Colonic mucosa (tissue), 4 donors: ENCODE data around the gene PRTN3. TPM values are rescaled to one million over a fixed set of nuclear protein-coding genes. Genes with fewer than 3 reads are reported as not detected.
"Not testable (repeated sequence)": the region's sequence is repeated elsewhere in the genome, so short reads cannot be mapped to it uniquely, and the experiment has no call there.

ENCODE experiments used
- DNase-seq: peaks from one replicate; pipeline ENCODE4 v3.0.0-alpha.2; 2020
- H3K27ac ChIP-seq: fragments of 200-600 bp; one replicate; pipeline ENCODE4 v1.8.0; 2021
- H3K27me3 ChIP-seq: fragments of 200-600 bp; one replicate; pipeline ENCODE4 v1.8.0; 2021
- H3K36me3 ChIP-seq: fragments of 200-600 bp; one replicate; pipeline ENCODE4 v1.8.0; 2021
- H3K4me1 ChIP-seq: fragments of 200-600 bp; one replicate; pipeline ENCODE4 v1.8.0; 2021; ENCODE audit warnings: mild to moderate bottlenecking
- H3K4me3 ChIP-seq: fragments of 200-600 bp; one replicate; pipeline ENCODE4 v1.8.0; 2021
- H3K9ac ChIP-seq, 2 donors: one replicate each; pipeline ENCODE4 v1.7.0; 2013; ENCODE audit warnings: control low read depth in 2 of 2, low read depth in 2 of 2, low read length in 2 of 2
- H3K9me3 ChIP-seq: fragments of 200-600 bp; one replicate; pipeline ENCODE4 v1.8.0; 2021
- CTCF ChIP-seq: fragments of 200-600 bp; IDR thresholded peaks from one replicate; pipeline ENCODE4 v1.8.0; 2022; ENCODE audit warnings: antibody characterized with exemption, mild to moderate bottlenecking
- intact Hi-C: fragments of 100-400 bp; cut with DNase I; formaldehyde crosslinking; loops from one replicate; pipeline ENCODE4 v1.14.1; 2022
- total RNA-seq, 2 donors: library from RNA; stranded (reverse); fragmentation: NEBNext Ultra II Directional in 1 of 2; extraction: Animal tissue kit (Norgen Biotek cat#: 25700) in 1 of 2; gene quantifications; one replicate each; pipeline ENCODE4 v1.2.1, GENCODE V29; 2021
- donor health status: healthy.
- donor health status: DM: no; HTN: no; CAD: no.
- donor health status: DM: no; HTN: no; CAD: no.

Gene PRTN3
- total RNA-seq, 2 donors from 2014 or later, result not detected

DNA sequence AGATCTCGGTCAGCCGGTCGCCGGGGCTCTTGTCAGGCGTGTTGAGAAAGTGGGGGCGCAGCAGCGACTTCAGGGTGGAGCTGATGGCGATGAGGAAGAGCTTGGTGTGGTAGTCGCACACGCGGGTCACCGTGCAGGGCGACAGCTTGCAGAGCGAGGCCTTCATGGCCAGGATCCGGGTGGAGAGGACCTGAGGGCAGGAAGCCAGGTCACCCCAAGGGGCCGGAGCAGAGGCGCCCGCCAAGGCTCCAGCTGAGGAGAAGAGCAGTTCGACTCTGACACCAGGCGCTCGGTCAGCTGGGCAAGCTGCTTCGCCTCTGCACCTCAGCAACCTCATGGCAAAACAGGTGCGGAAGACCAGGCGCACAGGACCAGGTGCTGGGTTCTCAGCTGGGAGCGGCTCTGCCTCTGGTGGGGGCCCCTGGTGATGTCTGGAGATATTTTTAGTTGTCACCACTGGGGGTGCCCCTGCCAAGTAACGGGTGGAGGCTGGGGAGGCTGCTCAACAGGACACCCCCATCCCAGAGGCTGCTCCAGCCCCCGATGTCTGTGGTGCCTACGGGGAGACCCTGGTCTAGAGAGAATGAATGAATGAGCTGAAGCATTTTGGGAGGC lies 34.6 kb downstream of the PRTN3 start:
- Histone ChIP-seq H3K27ac (no peak overlapping the region), H3K9me3 (no peaks in the 10 kb centered on the region), H3K9ac (no peak overlapping the region), H3K36me3 (no peaks in the 10 kb centered on the region), H3K4me3 (no peak overlapping the region), H3K27me3 (no peaks in the 10 kb centered on the region), H3K4me1 (peaks cover 5% of the 10 kb centered on the region)
- intact Hi-C loops, result no loop called here
- DNase-seq, result no peak
- TF ChIP-seq CTCF, result no peak

DNA sequence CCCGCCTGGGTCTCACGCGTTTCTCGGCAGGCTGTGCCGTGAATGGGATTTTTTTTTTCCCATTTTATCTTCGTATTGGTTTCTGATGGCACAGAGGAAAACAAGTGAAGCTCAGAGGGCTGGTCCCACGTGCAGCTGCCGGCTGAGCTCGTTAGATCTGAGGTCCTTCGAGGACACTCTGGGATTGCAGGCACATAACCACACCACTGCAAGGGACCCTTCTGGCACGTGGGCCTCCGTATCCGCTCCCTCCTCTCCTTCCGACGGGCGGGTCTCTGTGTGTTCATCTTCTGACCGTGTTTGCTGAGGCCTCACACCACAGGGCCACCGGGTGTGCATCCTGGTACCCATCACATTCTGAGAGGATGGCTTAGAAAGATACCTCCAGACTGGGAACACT lies 35.3 kb downstream of the PRTN3 start:
- H3K9ac ChIP-seq, result no peak overlapping the region
- H3K4me3 ChIP-seq, result no peak overlapping the region
- H3K4me1 ChIP-seq, result peaks cover 5% of the 10 kb centered on the region
- no peaks in the 10 kb centered on the region for H3K9me3 ChIP-seq
- no peak overlapping the region for H3K27ac ChIP-seq
- intact Hi-C loops, result no loop called here
- no peak for DNase-seq
- TF ChIP-seq CTCF, result no peak
- no peaks in the 10 kb centered on the region for H3K36me3 ChIP-seq
- no peaks in the 10 kb centered on the region for H3K27me3 ChIP-seq

- Histone ChIP-seq H3K27me3 (no peaks in the 10 kb centered on the region), H3K36me3 (peaks cover 4% of the 10 kb centered on the region), H3K27ac (no peak overlapping the region), H3K4me3 (no peak overlapping the region), H3K9me3 (no peaks in the 10 kb centered on the region), H3K9ac (no peak overlapping the region), H3K4me1 (peaks cover 5% of the 10 kb centered on the region)
- no peak for TF ChIP-seq CTCF
- DNase-seq, result no peak
- intact Hi-C loops, result no loop called here
Measured at GRCh38 chr19:876780-877314, 36.0 kb downstream of the PRTN3 start.

DNA sequence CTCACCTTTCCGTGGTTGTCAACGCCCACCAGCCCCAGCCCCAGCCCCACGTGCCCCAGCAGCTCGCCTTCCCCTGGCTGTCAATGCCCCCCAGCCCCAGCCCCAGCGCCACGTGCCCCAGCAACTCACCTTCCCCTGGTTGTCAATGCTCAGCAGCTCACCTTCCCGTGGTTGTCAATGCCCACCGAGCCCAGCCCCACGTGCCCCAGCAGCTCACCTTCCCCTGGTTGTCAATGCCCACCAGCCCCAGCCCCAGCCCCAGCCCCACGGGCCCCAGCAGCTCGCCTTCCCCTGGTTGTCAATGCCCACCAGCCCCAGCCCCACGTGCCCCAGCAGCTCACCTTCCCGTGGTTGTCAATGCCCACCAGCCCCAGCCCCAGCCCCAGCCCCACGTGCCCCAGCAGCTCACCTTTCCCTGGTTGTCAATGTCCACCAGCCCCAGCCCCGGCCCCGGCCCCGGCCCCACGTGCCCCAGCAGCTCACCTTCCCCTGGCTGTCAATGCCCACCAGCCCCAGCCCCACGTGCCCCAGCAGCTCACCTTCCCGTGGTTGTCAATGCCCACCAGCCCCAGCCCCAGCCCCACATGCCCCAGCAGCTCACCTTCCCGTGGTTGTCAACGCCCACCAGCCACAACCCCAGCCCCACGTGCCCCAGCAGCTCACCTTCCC lies 37.3 kb downstream of the PRTN3 start:
- H3K4me1 ChIP-seq, H3K27me3 ChIP-seq, H3K4me3 ChIP-seq, H3K27ac ChIP-seq, H3K36me3 ChIP-seq, intact Hi-C loops, H3K9ac ChIP-seq, H3K9me3 ChIP-seq, DNase-seq: not testable (repeated sequence)

DNA sequence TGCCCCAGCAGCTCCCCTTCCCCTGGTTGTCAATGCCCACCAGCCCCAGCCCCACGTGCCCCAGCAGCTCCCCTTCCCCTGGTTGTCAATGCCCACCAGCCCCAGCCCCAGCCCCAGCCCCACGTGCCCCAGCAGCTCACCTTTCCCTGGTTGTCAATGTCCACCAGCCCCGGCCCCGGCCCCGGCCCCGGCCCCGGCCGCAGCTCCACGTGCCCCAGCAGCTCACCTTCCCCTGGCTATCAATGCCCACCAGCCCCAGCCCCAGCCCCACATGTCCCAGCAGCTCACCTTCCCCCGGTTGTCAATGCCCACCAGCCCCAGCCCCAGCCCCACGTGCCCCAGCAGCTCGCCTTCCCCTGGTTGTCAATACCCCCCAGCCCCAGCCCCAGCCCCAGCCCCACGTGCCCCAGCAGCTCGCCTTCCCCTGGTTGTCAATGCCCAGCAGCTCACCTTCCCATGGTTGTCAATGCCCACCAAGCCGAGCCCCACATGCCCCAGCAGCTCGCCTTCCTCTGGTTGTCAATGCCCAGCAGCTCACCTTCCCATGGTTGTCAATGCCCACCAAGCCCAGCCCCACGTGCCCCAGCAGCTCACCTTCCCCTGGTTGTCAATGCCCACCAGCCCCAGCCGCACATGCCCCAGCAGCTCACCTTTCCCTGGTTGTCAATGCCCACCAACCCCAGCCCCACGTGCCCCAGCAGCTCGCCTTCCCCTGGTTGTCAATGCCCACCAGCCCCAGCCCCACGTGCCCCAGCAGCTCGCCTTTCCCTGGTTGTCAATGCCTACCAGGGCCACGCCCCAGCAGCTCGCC lies 38.2 kb downstream of the PRTN3 start:
- H3K9ac ChIP-seq, H3K4me1 ChIP-seq, H3K27ac ChIP-seq, H3K9me3 ChIP-seq, DNase-seq, intact Hi-C loops, H3K4me3 ChIP-seq, H3K36me3 ChIP-seq, H3K27me3 ChIP-seq: not testable (repeated sequence)

- intact Hi-C loops, result no loop called here
- no peaks in the 10 kb centered on the region for H3K4me1 ChIP-seq
- no peaks in the 10 kb centered on the region for H3K27me3 ChIP-seq
- H3K27ac ChIP-seq, result no peak overlapping the region
- peaks cover 7% of the 10 kb centered on the region for H3K36me3 ChIP-seq
- DNase-seq, result no peak
- TF ChIP-seq CTCF, result no peak
- H3K9ac ChIP-seq, result no peak overlapping the region
- no peak overlapping the region for H3K4me3 ChIP-seq
- H3K9me3 ChIP-seq, result no peaks in the 10 kb centered on the region
Measured at GRCh38 chr19:879711-880438, 39.1 kb downstream of the PRTN3 start.
